H1 (cell line): ENCODE results near the gene BORCS6. TPM values are rescaled to one million over a fixed set of nuclear protein-coding genes. Genes with fewer than 3 reads are reported as not detected.
A peak's percentile ranks its signal among the peaks of the same experiment; 100 is the strongest.

Experiments
- CREB1 ChIP-seq: IDR thresholded peaks from 2 replicates; pipeline ENCODE4 v1.6.1; 2012; ENCODE audit warnings: inconsistent platforms
- RAD21 ChIP-seq, 2 experiments: IDR thresholded peaks in 1 of 2; conservative IDR thresholded peaks in 1 of 2; 2 replicates each; pipeline ENCODE4 v1.6.1; 2011; ENCODE audit warnings: low read depth in 2 of 2, low read length in 2 of 2, improper control_type of control experiment in 1 of 2, inconsistent platforms in 1 of 2, mild to moderate bottlenecking in 1 of 2, moderate library complexity in 1 of 2
- SIX5 ChIP-seq: IDR thresholded peaks from 2 replicates; pipeline ENCODE4 v1.6.1; 2011; ENCODE audit warnings: mild to moderate bottlenecking, low read depth, low read length
- polyA plus RNA-seq, 7 experiments: library from polyadenylated mRNA; depleted of rRNA in 3 of 7; stranded (reverse) in 5 of 7; unstranded in 2 of 7; fragments of >200 nt in 5 of 7; fragments of 200-250 nt in 2 of 7; gene quantifications; 1 replicate in 5 of 7; 2 replicates in 1 of 7; 4 replicates in 1 of 7; pipeline versions ENCODE4 v1.2.1 to v1.2.3, GENCODE V29; 2011 to 2013; ENCODE audit warnings: missing spikeins in 2 of 7, mixed read lengths in 2 of 7
- total RNA-seq: library from RNA; stranded (reverse); fragmentation: NEBNext Ultra II Directional; extraction: Animal tissue kit (Norgen Biotek cat#: 25700); gene quantifications from 2 replicates; pipeline ENCODE4 v1.2.1, GENCODE V29; 2021
- TF ChIP-seq, protein P1 (sequence below): IDR thresholded peaks from 2 replicates; pipeline ENCODE4 v1.6.1; 2011; ENCODE audit warnings: low read length, improper control_type of control experiment

BORCS6 gene
- total and polyA plus RNA-seq, 2 of the 8 experiments (the other 6 are each of a cell fraction or from before 2014, with no cell fraction given) = 3.3 to 3.6 TPM

DNA sequence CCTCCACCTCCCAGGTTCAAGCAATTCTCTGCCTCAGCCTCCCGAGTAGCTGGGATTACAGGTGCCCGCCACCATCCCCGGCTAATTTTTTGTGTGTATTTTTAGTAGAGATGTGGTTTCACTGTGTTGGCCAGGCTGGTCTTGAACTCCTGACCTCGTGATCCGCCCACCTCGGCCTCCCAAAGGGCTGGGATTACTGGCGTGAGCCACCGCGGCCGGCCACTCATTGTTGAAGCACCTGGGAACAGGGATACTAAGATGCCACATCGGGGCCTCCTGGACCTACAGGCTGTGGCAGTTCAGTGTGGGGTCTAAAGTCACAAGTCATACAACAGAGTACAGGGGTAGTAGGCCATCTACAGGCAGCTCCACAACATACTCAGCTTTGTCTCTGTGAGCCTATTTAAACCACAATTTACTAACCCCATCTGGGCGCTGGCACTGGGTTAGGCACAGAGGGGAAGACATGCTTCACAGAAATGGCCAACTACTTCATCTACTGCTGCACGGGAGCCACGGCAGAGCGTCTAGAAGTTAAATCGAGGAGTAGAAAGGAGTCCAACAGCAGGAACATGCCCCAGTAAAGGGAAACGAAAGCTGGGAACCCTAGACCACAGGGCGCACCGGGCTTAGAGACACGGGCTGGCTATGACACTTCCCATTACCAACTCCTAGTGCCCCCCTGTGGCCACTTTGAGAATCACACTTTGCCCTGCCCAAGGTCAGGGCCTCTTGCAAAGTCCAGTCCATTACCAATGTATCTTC, 31.5 kb downstream of the BORCS6 start (continued):
- TF ChIP-seq RAD21 (IDR thresholded peaks at IDR 0.05 in 1 of 2, conservative IDR thresholded peaks at IDR 0.05 in 1 of 2; ENCODE audit: low read depth in 2 of 2, low read length in 2 of 2) (peak; percentile 56 to 68), SIX5 (no peak), CREB1 (peak; percentile 28; the same call in 1 of the 2 replicates)
- TF ChIP-seq, protein P1, sequence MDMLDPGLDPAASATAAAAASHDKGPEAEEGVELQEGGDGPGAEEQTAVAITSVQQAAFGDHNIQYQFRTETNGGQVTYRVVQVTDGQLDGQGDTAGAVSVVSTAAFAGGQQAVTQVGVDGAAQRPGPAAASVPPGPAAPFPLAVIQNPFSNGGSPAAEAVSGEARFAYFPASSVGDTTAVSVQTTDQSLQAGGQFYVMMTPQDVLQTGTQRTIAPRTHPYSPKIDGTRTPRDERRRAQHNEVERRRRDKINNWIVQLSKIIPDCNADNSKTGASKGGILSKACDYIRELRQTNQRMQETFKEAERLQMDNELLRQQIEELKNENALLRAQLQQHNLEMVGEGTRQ = no peak
- TF ChIP-seq, all 59 proteins: peak for 4
